GM21576 (cell line): ENCODE results near the gene TMBIM1.
"Not testable (repeated sequence)": the region's sequence is repeated elsewhere in the genome, so short reads cannot be mapped to it uniquely, and the experiment has no call there.

Experiments used
- ATAC-seq: cut with Tn5 transposase; IDR thresholded peaks from one replicate; pipeline ENCODE4 v1.9.1; 2021; ENCODE audit warnings: mild to moderate bottlenecking, moderate library complexity; ENCODE audit not compliant: unreplicated experiment

The TMBIM1 gene

DNA sequence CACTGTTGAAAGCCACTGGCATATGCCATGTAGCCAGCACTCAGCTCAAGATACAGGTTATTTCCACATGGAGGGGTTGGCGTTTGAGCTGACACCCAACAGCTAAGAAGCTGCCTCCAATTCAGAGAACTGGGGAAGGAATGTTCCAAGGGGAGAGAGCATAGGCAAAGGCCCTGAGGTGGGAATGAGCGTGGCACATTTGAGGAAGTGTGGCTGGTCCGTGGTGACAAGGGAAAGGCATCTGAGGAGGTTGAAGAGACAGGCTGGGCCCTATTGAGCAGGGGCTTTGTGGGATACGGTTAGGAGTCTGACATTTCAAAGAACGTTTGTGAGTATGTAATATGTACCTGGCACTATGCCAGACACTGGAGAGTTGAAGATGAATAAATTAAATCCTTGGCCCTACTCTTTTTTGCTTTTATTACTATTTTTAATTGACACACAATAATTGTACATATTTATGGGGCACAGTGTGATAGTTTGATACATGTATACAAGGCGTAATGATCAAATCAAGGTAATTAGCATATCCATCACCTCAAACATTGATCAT, 27.6 kb upstream of the TMBIM1 start:
- ATAC-seq, result no peak

DNA sequence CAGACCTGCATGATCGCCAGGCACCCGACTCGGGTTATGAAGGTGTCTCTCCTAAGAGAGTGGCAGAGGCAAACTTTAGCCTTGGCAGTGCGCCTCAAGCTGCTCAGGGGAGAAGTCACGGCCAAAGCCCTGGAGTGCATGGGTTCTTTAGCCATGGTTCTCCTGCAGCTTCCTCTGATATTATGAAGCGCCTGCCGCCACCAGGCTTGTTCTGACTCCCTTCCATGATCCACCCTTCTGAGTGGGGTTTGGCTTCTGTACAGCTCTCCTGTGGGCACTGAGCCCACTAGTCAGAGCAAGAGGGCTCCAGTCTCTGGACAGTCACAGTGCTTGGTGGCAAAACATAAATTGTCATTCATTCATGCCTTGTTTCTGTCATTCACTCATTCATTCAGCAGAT, 25.9 kb upstream of the TMBIM1 start:
- ATAC-seq, result no peak

DNA sequence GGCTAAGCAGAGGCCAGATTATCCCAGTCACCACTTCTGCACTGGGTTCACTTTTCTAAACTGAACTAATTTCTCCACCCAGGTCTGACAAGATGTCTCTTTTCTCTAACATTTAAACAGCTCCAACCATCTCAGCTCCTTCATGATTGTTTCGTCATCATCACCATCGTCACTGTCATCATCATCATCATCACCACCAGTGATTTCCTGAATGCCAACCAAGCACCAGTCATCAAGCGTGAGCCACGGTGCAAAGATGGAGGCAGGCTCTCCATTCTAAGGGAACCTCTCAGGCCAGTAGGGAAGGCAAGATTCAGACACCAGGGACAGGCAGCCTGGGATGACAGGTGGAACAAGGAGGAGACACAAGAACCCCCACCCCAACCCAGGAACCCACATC, 25.5 kb upstream of the TMBIM1 start:
- ATAC-seq, result no peak

DNA sequence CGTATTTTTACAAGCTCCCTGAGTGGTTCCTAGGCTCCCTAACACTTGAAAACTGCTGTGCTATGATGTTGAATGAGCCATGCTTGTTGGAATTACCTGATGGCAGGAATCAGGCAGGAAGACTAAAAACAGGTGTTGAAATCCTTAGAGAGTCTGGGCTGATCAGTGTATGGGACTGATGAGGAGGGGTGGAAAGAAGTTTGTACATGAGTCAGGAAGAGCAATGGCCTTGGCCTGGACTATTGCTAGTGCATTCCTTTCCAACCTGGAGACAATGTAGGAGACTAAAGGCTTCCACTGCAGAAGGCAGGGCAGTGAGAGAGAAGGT, 25.0 kb upstream of the TMBIM1 start:
- ATAC-seq, result no peak

DNA sequence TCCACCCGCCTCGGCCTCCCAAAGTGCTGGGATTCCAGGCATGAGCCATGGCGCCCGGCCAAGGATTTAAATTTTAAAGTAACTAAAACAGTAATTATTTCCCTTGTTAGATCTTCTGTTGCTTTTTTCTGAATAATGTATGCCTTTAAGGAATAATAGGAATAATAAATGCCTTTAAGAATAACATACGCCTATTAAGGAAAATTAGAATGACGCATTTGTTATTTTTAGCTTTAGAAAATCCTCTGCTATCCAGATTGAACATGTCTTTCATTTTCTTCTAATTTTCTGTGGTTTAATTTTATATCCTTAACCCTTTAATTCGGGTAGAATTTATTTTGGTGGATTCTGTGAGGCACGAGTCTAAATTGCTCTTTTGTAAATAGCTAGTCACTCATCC, 23.1 kb upstream of the TMBIM1 start:
- no peak for ATAC-seq

DNA sequence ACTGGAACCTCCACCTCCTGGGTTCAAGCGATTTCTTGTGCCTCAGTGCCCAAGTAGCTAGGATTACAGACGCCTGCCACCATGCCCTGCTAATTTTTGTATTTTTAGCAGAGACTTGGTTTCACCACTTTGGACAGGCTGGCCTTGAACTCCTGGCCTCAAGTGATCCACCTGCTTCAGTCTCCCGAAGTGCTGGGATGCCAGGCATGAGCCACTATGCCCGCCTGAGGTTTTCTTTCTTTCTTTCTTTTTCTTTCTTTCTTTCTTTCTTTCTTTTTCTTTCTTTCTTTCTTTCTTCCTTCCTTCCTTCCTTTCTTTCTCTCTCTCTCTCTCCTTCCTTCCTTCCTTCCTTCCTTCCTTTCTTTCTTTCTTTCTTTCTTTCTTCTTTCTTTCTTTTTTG, 22.5 kb upstream of the TMBIM1 start:
- not testable (repeated sequence) for ATAC-seq

DNA sequence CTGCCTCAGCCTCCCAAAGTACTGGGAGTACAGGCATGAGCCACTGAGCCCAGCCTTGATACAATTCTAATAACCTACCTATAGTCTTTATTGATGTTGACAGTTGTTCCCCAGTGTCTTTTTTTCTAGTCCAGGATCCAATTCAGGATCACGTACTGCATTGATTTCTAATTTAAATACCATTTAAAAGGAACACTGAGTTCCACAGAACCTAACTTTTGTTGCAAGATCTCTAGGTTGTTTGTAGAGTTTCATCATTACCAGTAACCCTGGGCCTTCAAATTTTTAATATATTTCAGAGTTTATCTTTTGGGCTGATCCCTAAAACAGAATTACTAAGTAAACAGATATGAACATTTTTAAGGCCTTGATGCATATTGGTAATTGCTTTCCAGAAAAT, 21.1 kb upstream of the TMBIM1 start:
- no peak for ATAC-seq

DNA sequence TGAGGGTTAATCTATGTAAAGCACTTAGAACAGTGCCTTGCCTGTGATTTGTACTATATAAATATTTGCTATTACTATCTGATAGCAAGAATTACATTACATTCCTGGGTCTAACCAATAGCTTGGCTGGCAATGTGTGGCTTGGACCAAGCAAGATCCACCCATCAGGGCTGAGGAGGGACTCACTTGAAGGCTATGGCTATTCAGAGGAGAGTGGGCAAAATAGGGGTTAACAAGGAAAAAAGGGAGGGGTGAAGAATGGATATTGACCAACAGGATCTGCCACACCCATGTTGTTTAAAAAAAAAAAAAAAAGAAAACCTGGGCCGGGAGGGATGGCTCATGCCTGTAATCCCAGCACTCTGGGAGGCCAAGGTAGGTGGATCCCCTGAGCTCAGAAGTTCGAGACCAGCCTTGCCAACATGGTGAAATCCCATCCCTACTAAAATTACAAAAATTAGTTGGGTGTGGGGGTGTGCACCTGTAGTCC, 20.0 kb upstream of the TMBIM1 start:
- no peak for ATAC-seq

DNA sequence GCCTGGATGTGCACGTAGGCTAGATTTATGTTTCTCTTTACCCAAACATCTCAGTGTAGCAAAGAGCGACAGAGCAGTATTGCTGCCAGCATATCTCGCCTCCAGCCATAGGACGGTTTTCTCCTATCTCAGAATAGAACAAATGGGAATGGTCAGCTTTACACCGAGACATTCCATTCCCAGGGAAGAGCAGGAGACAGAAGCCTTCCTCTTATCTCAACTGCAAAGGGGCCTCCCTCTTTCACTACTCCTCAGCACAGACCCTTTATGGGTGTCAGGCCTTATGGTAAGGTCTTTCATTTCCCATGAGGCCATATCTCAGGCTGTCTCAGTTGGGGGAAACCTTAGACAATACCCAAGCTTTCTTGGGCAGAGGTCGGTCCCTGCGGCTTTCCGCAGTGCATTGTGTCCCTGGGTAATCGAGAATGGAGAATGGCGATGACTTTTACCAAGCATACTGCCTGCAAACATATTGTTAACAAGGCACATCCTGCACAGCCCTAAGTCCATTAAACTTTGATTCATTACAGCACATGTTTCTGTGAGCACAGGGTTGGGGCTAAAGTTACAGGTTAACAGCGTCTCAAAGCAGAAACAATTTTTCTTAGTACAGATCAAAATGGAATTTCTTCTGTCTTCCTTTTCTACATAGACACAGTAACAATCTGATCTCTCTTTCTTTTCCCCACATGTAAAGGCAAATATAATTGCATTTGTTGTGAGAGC, 19.4 kb upstream of the TMBIM1 start:
- not testable (repeated sequence) for ATAC-seq

DNA sequence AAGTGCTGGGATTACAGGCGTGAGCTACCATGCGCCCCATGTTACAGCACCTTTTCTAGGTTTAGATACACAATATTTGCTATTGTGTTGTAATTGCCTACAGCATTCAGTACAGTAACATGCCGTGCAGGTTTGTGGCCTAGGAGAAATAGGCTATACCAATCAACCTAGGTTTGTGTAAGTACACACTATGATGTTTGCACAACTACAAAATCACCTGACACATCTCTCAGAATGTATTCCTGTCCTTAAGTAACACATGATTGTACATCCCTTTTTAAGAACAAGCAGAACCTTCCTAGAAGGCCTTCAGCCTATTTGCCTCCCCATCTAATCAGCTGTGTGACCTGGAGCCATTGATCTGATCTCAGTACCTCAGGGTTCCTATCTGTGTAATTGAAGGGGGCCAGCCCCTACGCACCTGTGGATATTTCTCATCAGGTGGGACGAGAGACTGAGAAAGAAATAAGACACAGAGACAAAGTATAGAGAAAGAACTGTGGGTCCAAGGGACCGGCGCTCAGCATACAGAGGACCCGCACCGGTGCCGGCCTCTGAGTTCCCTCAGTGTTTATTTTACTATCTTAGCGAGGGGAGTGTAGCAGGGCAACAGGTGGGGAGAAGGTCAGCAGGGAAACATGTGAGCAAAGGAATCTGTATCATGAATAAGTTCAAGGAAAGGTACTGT, 18.7 kb upstream of the TMBIM1 start:
- no peak for ATAC-seq

DNA sequence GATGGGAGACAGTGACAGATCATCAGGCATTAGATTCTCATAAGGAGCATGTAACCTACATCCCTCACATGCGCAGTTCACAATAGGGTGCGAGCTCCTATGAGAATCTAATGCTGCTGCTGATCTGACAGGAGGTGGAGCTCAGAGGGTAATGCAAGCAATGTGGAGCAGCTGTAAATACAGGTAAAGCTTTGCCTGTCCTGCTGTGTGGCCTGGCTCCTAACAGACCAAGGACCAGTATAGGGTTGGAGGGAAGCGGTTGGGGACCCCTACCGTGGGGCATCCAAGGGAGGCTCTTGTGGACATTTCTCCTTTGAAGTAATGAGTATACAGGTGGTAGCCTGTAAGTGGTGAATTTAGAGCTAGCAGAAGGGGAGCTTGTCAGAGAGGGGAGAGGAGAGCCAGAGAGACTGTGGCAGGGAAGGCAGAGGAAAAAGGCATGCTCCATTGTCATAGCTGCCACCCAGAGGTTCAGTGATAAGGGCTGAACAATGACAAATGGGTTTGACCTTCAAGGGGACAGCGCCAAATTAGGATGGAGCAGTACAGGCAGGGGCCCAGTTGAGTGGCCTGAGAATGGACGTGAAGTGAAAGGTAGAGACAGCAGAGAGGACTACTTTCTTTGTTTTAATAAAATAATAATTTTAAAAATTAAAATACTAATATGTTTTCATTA, 15.2 kb upstream of the TMBIM1 start:
- no peak for ATAC-seq

DNA sequence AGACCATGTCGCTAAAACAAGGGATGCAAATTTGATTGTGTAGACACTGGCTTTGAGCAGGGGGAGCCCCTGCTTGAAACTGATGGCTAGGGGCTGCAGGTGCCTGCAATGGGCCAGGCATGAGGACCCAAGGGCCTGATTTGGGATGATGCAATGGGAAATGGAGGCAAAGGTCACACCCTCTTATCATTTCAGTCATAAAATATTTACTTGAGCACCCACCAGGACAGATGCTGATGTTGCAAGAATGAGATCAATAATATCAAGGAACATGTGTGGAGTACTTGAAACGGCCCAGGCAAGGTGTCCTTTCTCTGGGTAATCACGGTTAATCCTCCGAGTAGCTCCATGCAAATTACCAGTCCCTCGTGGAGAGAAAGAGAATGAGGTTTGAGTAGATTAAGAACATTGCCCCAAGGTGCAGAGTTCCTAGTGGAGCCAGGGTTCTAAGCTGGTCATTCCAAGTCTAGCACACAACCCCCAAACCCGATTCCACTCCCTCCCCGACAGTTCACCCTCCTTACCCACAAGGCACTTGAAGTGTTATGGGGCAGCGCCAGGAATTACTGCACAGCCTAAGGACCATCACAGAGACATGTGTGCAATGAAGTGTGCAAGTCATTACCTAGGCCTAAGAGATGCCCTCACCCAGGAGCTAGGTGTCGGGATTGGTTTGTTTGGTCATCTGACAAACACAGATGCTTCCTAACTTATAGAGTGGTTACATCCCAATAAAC, 14.0 kb upstream of the TMBIM1 start:
- ATAC-seq, result no peak

DNA sequence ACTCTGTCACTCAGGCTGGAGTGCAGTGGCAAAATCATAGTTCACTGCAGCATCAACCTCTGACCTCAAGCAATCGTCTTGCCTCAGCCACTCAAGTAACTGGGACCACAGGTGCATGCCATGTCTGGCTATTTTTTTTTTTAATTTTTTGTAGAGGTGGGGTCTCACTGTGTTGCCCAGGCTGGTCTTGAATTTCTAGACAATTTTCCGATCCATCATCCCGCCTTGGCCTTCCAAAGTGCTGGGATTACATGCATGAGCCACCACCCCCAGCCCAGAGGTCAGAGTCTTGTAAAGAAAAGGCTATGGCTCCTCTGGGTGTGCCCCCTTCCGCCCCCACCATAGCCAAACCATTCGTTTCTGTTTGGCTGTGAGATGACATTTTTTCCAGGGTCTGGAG, 13.1 kb upstream of the TMBIM1 start:
- no peak for ATAC-seq

DNA sequence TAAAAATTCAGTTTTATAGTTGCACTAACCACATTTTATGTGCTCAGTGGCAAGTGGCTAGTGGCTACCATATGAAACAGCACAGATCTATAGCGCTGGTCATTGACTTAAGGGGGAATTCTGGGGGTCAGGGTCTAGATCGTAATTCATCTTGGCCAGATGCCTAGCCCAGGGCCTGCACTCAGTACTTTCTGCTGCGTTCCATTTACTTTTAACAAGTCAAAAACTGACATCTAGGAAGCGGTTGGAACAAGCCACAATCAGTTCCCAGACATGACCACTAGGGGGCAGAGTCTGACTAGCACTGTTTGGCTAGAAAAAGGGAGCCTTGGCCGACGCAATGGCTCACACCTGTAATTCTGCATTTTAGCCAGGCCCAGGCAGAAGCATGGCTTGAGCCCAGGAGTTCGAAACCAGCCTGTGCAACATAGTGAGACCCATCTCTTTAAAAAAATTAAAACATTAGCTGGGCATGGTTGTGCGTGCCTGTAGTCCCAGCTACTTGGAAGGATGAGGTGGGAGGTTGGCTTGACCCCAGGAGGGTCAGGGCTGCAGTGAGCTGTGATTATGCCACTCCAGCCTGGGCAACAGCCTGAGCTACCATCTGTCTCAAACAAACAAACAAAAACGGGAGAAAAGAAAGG, 9.0 kb upstream of the TMBIM1 start:
- peak; percentile 85 for ATAC-seq

DNA sequence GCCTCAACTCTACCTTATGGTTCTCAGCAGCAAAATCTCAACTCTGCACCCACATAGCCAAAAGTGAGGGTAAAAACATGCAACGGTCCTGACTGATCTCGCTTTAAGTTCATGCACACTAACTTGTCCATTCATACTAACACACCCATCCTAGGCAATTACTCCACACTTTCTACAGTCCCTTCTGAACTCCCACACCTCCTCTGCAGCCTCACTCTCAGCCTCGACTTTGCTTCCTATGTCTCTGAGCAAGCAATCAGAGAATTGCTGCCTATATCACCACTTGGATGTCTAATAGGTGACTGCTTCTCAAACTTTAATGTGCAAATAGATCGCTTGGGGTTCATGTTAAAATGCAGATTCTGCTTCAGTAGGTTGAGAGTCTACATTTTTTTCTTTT, 7.8 kb upstream of the TMBIM1 start:
- ATAC-seq, result no peak

DNA sequence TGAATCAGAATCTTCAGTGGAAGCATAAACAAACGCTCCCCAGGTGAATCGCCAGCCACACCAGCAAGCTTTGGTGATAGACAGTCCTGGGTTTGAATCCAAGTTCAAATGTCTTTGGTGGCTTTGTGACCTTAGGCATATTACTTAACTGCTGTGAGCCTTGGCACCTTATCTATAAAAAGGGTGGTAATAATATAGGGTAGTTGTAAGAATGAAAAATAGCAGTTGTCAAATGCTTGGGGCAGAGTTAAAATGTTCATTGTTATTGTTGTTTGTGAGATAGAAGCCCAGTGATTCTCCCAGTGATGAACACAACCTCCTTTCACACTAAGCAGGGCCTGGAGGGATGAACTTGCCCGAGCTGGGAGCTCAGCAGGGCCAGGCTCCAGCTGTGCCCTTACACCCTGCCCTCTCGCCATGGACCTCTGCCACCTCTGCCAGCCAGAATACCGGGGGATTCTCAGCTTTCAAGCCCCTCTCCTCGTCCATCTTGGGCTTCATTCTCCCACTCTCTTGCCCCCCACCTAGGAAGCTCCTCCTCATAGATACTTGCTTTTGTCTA, 6.1 kb upstream of the TMBIM1 start:
- no peak for ATAC-seq

DNA sequence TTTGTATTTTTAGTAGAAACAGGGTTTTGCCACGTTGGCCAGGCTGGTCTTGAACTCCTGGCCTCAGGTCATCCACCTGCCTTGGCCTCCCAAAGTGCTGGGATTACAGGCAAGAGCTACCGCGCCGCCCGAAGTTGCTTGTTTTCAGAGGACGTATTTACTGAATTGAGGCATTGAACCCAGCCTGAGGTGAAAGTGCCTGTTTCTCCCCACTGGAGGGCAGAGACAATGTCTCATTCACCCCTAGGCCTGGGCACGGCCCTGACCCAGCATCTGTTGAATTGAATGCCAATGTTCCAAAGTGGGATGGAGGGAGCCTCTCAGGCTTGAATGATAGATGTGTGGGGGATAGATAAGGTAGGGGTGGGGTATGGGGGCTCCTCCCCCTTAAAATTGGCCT, 4.5 kb upstream of the TMBIM1 start:
- ATAC-seq, result no peak

DNA sequence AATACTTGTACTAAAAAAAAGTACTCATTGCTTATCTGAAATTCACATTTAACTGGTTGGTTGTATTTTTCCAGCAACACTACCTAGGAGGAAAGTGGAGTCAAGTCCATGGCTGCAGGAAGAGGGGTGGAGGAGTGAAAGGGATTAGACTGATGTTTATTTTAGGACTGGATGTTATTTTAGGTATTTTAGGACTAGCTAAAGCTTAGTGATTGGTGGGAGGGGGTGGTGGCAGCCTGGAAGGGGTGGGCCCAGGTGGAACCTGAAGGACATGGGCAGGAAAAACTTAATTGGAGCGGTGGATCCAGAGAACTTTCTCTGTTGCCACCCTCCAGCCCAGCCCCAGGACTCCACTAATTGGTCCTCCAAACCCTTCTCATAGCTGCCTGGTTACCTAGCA, 3.9 kb upstream of the TMBIM1 start:
- no peak for ATAC-seq

DNA sequence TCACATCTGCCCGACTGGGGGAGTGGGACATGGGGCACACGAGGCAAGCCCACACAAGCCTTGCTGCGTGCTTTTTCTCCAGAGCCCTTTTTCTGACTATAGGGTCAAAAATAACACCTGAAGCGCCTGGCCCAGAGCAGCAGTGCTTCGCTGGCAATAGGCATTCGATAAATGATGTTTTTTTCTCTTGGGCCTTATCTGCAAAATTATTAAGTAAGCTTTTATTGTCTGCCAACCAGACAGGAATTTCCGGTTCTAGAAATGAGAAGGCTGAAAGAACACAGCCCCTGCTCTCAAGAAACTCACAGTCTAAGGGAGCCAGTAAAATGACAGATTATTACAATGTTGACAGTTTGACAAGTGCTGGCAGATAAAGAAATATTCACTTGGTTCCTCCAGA, 2.7 kb upstream of the TMBIM1 start:
- ATAC-seq, result no peak

DNA sequence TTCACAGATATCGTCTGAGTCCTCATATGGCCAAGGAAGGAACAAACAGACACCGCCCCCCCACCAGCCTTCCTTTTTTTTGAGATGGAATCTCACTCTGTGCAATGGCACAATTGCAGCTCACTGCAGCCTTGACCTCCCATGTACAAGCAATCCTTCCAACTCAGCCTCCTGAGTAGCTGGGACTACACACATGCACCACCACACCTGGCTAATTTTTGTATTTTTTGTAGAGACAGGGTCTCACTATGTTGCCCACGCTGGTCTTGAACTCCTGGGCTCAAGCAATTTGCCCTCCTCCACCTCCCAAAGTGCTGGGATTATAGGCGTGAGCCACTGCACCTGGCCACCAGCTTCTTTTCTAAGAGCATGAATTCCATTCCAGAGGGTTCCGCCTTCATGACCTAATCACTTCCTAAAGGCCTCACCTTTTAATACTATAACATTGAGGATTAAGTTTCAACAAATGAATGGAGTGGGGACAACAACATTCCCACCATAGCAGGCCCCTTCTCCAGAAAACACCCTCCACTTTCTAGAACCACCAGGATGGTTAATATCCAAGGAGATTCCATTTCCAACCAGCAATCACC, 2.2 kb upstream of the TMBIM1 start:
- no peak for ATAC-seq
